ENCODE measurements around the gene NUDT21.

NUDT21 gene

DNA sequence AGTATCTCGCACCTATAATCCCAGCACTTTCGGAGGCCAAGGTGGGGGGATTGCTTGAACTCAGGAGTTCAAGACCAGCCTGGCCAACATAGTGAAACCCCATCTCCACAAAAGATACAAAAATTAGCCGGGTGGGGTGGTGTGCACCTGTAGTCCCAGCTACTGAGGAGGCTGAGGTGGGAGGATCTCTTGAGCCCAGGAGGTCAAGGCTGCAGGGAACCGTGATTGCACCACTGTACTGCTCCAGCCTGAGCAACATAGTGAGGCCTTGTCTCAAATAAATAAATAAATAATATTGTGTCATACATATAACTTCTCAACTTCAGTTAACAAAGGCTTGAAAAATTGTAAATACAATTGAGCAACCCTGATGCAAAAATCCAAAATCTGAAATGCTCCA is 34.0 kb downstream of the NUDT21 start:
- Histone ChIP-seq H3K14ac (ENCODE audit: low read length) (no peak overlapping the region), H3K23ac (ENCODE audit: low read depth, low read length, poor library complexity) (no peak overlapping the region), H4K91ac (ENCODE audit: low read depth, low read length, poor library complexity) (no peak overlapping the region), H3K4ac (ENCODE audit: low read length) (no peak overlapping the region), H2BK12ac (ENCODE audit: low read length) (no peak overlapping the region), H2AK5ac (ENCODE audit: low read depth, low read length) (no peak overlapping the region), H2BK15ac (ENCODE audit: low read length) (no peak overlapping the region), H2BK120ac (ENCODE audit: low read depth, low read length) (no peak overlapping the region), H3K79me1 (ENCODE audit: low read depth, low read length) (no peaks in the 10 kb centered on the region), H4K8ac (ENCODE audit: low read depth, low read length) (no peak overlapping the region), H3K4me1 (ENCODE audit: control insufficient read depth in 2 of 2, insufficient read depth in 1 of 2, low read depth in 1 of 2, low read length in 2 of 2) (peaks cover 0 to 1% of the 10 kb centered on the region in 2 donors), H2BK5ac (ENCODE audit: low read length) (no peak overlapping the region), H2AFZ (ENCODE audit: low read length) (no peak overlapping the region), H3K9me3 (replicated peaks in 1 of 2; ENCODE audit: control insufficient read depth in 2 of 2, insufficient read depth in 1 of 2, low read depth in 1 of 2, low read length in 2 of 2) (no peaks in the 10 kb centered on the region), H3K4me3 (ENCODE audit: low read length in 2 of 2) (no peak overlapping the region), H3K4me2 (ENCODE audit: insufficient read depth, low read length, poor library complexity, severe bottlenecking) (no peak overlapping the region), H3K18ac (ENCODE audit: low read length) (no peak overlapping the region), H3K36me3 (replicated peaks in 1 of 2; ENCODE audit: control insufficient read depth in 2 of 2, insufficient read depth in 2 of 2, low read length in 2 of 2) (peaks cover 0 to 22% of the 10 kb centered on the region in 2 donors), H3K27me3 (ENCODE audit: control insufficient read depth in 3 of 3, insufficient read depth in 3 of 3, low read depth in 1 of 3, low read length in 3 of 3) (no peaks in the 10 kb centered on the region), H3K27ac (replicated peaks; ENCODE audit: low read length) (no peak overlapping the region), H3K9ac (ENCODE audit: low read depth, low read length, poor library complexity) (no peak overlapping the region)
- DNase-seq (ENCODE audit: low spot score), result no peak
- no CpG with 5 or more reads among the region's 4 CpGs for WGBS, 2 donors (ENCODE audit: extremely low coverage in 2 of 2, insufficient read length in 2 of 2, insufficient replicate concordance in 1 of 2)

DNA sequence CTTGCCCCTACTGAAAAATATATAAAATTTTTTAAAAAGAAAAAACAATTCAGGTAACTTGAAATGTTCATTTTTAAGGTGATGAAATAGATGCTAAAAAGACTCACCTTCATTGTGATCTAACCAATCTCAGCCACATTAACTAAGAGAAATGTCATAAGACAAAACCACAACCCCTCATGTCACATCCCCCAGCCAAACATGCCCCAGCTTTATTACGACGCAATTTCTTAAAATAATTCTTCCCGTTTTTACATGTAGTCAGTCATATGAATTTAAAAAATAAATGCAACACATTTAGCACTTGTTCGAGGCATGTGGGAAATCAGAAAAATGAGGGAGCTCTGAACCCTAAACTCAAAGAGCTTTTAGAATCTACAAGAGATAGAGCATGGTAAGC is 35.3 kb downstream of the NUDT21 start:
- Histone ChIP-seq H3K27me3 (ENCODE audit: control insufficient read depth in 3 of 3, insufficient read depth in 3 of 3, low read depth in 1 of 3, low read length in 3 of 3) (no peaks in the 10 kb centered on the region), H2BK15ac (ENCODE audit: low read length) (no peak overlapping the region), H2BK5ac (ENCODE audit: low read length) (no peak overlapping the region), H3K4ac (ENCODE audit: low read length) (no peak overlapping the region), H2BK120ac (ENCODE audit: low read depth, low read length) (no peak overlapping the region), H3K4me2 (ENCODE audit: insufficient read depth, low read length, poor library complexity, severe bottlenecking) (no peak overlapping the region), H3K27ac (replicated peaks; ENCODE audit: low read length) (no peak overlapping the region), H3K9me3 (replicated peaks in 1 of 2; ENCODE audit: control insufficient read depth in 2 of 2, insufficient read depth in 1 of 2, low read depth in 1 of 2, low read length in 2 of 2) (peaks cover 0 to 5% of the 10 kb centered on the region in 2 donors), H2AFZ (ENCODE audit: low read length) (no peak overlapping the region), H3K23ac (ENCODE audit: low read depth, low read length, poor library complexity) (no peak overlapping the region), H3K79me1 (ENCODE audit: low read depth, low read length) (no peaks in the 10 kb centered on the region), H2AK5ac (ENCODE audit: low read depth, low read length) (no peak overlapping the region), H3K18ac (ENCODE audit: low read length) (no peak overlapping the region), H3K14ac (ENCODE audit: low read length) (no peak overlapping the region), H2BK12ac (ENCODE audit: low read length) (no peak overlapping the region), H3K4me1 (ENCODE audit: control insufficient read depth in 2 of 2, insufficient read depth in 1 of 2, low read depth in 1 of 2, low read length in 2 of 2) (peaks cover 0 to 1% of the 10 kb centered on the region in 2 donors), H3K36me3 (replicated peaks in 1 of 2; ENCODE audit: control insufficient read depth in 2 of 2, insufficient read depth in 2 of 2, low read length in 2 of 2) (peaks cover 2 to 34% of the 10 kb centered on the region in 2 donors), H4K91ac (ENCODE audit: low read depth, low read length, poor library complexity) (no peak overlapping the region), H4K8ac (ENCODE audit: low read depth, low read length) (no peak overlapping the region), H3K9ac (ENCODE audit: low read depth, low read length, poor library complexity) (no peak overlapping the region), H3K4me3 (ENCODE audit: low read length in 2 of 2) (no peak overlapping the region)
- no peak for DNase-seq (ENCODE audit: low spot score)
- WGBS, 2 donors (ENCODE audit: extremely low coverage in 2 of 2, insufficient read length in 2 of 2, insufficient replicate concordance in 1 of 2), result 100% methylated on average over 3 of the region's 4 CpGs; no CpG with 5 or more reads in 1 of the 2 donors

DNA sequence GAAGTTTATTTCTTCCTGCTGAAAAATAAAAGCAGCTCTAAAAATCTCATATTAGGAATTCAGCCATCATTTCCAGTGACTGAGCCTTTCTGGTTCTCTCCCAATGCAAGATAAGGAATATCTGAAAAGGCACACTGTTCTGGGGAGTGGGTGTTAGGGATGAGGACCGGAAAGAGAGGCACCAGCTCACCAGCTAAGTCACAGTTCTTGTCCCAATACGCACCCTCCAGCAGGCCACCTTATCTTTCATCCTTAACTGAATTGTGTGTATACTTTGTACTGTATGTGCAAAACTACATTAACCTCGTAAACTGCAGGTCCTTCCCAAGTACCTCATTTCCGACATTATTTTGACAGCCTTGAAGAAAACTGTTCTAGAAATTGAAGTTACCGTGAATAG is 36.8 kb downstream of the NUDT21 start:
- WGBS, 2 donors (ENCODE audit: extremely low coverage in 2 of 2, insufficient read length in 2 of 2, insufficient replicate concordance in 1 of 2), result no CpG with 5 or more reads among the region's 5 CpGs
- no peak for DNase-seq (ENCODE audit: low spot score)

DNA sequence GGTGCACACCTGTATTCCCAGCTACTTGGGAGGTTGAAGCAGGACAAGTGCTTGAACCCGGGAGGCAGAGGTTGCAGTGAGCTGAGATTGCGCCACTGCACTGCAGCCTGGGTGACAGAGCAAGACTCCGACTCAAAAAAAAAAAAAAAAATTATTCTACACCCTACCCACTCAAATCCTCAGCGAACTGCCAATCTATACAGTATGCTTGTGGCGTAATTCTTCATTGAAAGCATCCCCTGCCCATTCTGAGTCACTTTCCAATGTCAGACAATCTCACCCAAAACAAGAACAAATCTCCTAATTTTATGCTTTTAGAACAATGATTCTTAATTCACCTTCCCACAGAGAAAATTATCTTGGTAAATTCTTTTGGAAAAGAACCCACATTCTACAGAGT is 37.8 kb downstream of the NUDT21 start:
- Histone ChIP-seq H2BK120ac (ENCODE audit: low read depth, low read length) (no peak overlapping the region), H3K14ac (ENCODE audit: low read length) (no peak overlapping the region), H3K36me3 (replicated peaks in 1 of 2; ENCODE audit: control insufficient read depth in 2 of 2, insufficient read depth in 2 of 2, low read length in 2 of 2) (peaks cover 8 to 55% of the 10 kb centered on the region in 2 donors), H3K9me3 (replicated peaks in 1 of 2; ENCODE audit: control insufficient read depth in 2 of 2, insufficient read depth in 1 of 2, low read depth in 1 of 2, low read length in 2 of 2) (peaks cover 0 to 5% of the 10 kb centered on the region in 2 donors), H3K4me1 (ENCODE audit: control insufficient read depth in 2 of 2, insufficient read depth in 1 of 2, low read depth in 1 of 2, low read length in 2 of 2) (peaks cover 0 to 1% of the 10 kb centered on the region in 2 donors), H3K23ac (ENCODE audit: low read depth, low read length, poor library complexity) (no peak overlapping the region), H3K18ac (ENCODE audit: low read length) (no peak overlapping the region), H3K9ac (ENCODE audit: low read depth, low read length, poor library complexity) (no peak overlapping the region), H3K4ac (ENCODE audit: low read length) (no peak overlapping the region), H4K91ac (ENCODE audit: low read depth, low read length, poor library complexity) (no peak overlapping the region), H2BK12ac (ENCODE audit: low read length) (no peak overlapping the region), H2AK5ac (ENCODE audit: low read depth, low read length) (no peak overlapping the region), H3K27ac (replicated peaks; ENCODE audit: low read length) (no peak overlapping the region), H3K4me3 (ENCODE audit: low read length in 2 of 2) (no peak overlapping the region), H3K27me3 (ENCODE audit: control insufficient read depth in 3 of 3, insufficient read depth in 3 of 3, low read depth in 1 of 3, low read length in 3 of 3) (no peaks in the 10 kb centered on the region), H3K4me2 (ENCODE audit: insufficient read depth, low read length, poor library complexity, severe bottlenecking) (no peak overlapping the region), H2BK5ac (ENCODE audit: low read length) (no peak overlapping the region), H2AFZ (ENCODE audit: low read length) (no peak overlapping the region), H3K79me1 (ENCODE audit: low read depth, low read length) (no peaks in the 10 kb centered on the region), H4K8ac (ENCODE audit: low read depth, low read length) (no peak overlapping the region), H2BK15ac (ENCODE audit: low read length) (no peak overlapping the region)
- DNase-seq (ENCODE audit: low spot score), result no peak
- WGBS, 2 donors (ENCODE audit: extremely low coverage in 2 of 2, insufficient read length in 2 of 2, insufficient replicate concordance in 1 of 2), result no CpG with 5 or more reads among the region's 5 CpGs

More for the DNA sequence above, 36.8 kb downstream of the NUDT21 start:
- no peak overlapping the region for H3K4ac ChIP-seq (ENCODE audit: low read length)
- H4K91ac ChIP-seq (ENCODE audit: low read depth, low read length, poor library complexity), result no peak overlapping the region
- H2BK120ac ChIP-seq (ENCODE audit: low read depth, low read length), result no peak overlapping the region
- H3K4me1 ChIP-seq (ENCODE audit: control insufficient read depth in 2 of 2, insufficient read depth in 1 of 2, low read depth in 1 of 2, low read length in 2 of 2), result peaks cover 0 to 1% of the 10 kb centered on the region in 2 donors
- no peak overlapping the region for H2BK12ac ChIP-seq (ENCODE audit: low read length)
- H3K14ac ChIP-seq (ENCODE audit: low read length), result no peak overlapping the region
- H2BK15ac ChIP-seq (ENCODE audit: low read length), result no peak overlapping the region
- H2AFZ ChIP-seq (ENCODE audit: low read length), result no peak overlapping the region
- H2BK5ac ChIP-seq (ENCODE audit: low read length), result no peak overlapping the region
- H2AK5ac ChIP-seq (ENCODE audit: low read depth, low read length), result no peak overlapping the region
- peaks cover 2 to 45% of the 10 kb centered on the region in 2 donors for H3K36me3 ChIP-seq (replicated peaks in 1 of 2; ENCODE audit: control insufficient read depth in 2 of 2, insufficient read depth in 2 of 2, low read length in 2 of 2)
- H3K4me2 ChIP-seq (ENCODE audit: insufficient read depth, low read length, poor library complexity, severe bottlenecking), result no peak overlapping the region
- no peak overlapping the region for H3K18ac ChIP-seq (ENCODE audit: low read length)
- no peaks in the 10 kb centered on the region for H3K27me3 ChIP-seq (ENCODE audit: control insufficient read depth in 3 of 3, insufficient read depth in 3 of 3, low read depth in 1 of 3, low read length in 3 of 3)
- no peak overlapping the region for H3K27ac ChIP-seq (replicated peaks; ENCODE audit: low read length)
- no peak overlapping the region for H3K9ac ChIP-seq (ENCODE audit: low read depth, low read length, poor library complexity)
- H3K4me3 ChIP-seq (ENCODE audit: low read length in 2 of 2), result no peak overlapping the region
- H3K23ac ChIP-seq (ENCODE audit: low read depth, low read length, poor library complexity), result no peak overlapping the region
- H4K8ac ChIP-seq (ENCODE audit: low read depth, low read length), result no peak overlapping the region
- peaks cover 0 to 5% of the 10 kb centered on the region in 2 donors for H3K9me3 ChIP-seq (replicated peaks in 1 of 2; ENCODE audit: control insufficient read depth in 2 of 2, insufficient read depth in 1 of 2, low read depth in 1 of 2, low read length in 2 of 2)
- no peaks in the 10 kb centered on the region for H3K79me1 ChIP-seq (ENCODE audit: low read depth, low read length)

Data from neuronal stem cell (in vitro differentiated cells).